NT2/D1 (cell line): ENCODE measurements around the gene FES.

ENCODE experiments used
- YY1 ChIP-seq: IDR thresholded peaks from 2 replicates; pipeline ENCODE4 v1.6.1; 2011; ENCODE audit not compliant: insufficient read length, insufficient read depth
- ZNF274 ChIP-seq: IDR thresholded peaks from 2 replicates; pipeline ENCODE4 v1.6.1; 2011; ENCODE audit warnings: mild to moderate bottlenecking, low read depth, low read length

- no peak for TF ChIP-seq ZNF274
- no peak for TF ChIP-seq YY1
These were observed 22.9 kb downstream of the FES start for GRCh38 chr15:90907051-90907660.
